OCI-LY3 (cell line): ENCODE data around the gene G6PC3.

Source experiments
- CTCF ChIP-seq: fragments of 200-600, 300-600 bp; sonication (generic); IDR thresholded peaks from 2 replicates; pipeline ENCODE4 v1.5.1; 2014; ENCODE audit warnings: antibody characterized with exemption, low read length, low read depth
- EZH2phosphoT487 ChIP-seq: fragments of 200-600 bp; shearing (Covaris generic); IDR thresholded peaks from 2 replicates; pipeline ENCODE4 v1.6.1; 2018; ENCODE audit warnings: antibody characterized with exemption, mixed run types, low read depth

- TF ChIP-seq EZH2phosphoT487 (no peak), CTCF (no peak)
These were observed 624 bp downstream of the G6PC3 start for GRCh38 chr17:44071198-44071520.
